Bone marrow (tissue), 2 donors: ENCODE data around the gene HDGFL3.
"Not testable (repeated sequence)": the region's sequence is repeated elsewhere in the genome, so short reads cannot be mapped to it uniquely, and the experiment has no call there.

Experiments
- DNase-seq, 2 donors: peaks; one replicate each; lab custom pipeline; 2025; lab: John Stamatoyannopoulos, UW

HDGFL3 gene

GRCh38 chr15:83207660-83208366 is at the start of gene HDGFL3:
Gene HDGFL3 (minus strand): TSS chr15:83207823. CDS start chr15:83207414, 409 bp downstream.
- DNase-seq = no peak

GRCh38 chr15:83250781-83251180 is 43.2 kb upstream of the HDGFL3 start:
- DNase-seq = no peak

- no peak for DNase-seq
These were observed 41.4 kb upstream of the HDGFL3 start for GRCh38 chr15:83249030-83249343.

GRCh38 chr15:83248151-83249029 is 40.8 kb upstream of the HDGFL3 start:
- DNase-seq = peak in 1 of 2 donors; percentile 12

DNA sequence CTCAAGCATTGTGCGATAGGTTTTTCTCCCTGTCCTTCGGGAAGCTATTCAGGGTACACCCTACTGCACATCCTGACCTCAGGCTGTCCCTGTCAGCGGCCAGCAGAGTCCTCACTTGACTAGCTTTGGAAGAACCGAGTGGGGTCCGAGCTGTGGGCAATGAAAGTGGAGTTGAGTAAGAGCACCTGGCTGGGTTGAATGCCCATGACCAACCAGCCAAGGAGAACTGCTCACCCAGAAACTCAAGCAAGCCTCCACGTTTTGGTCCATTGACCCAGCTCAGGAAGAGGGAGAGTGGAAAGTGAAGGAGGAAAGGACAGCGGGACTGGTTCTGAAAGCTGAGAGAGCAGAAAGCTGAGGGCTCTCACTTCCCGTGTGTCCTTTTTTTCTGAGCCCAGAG is 36.0 kb upstream of the HDGFL3 start:
- no peak for DNase-seq

DNA sequence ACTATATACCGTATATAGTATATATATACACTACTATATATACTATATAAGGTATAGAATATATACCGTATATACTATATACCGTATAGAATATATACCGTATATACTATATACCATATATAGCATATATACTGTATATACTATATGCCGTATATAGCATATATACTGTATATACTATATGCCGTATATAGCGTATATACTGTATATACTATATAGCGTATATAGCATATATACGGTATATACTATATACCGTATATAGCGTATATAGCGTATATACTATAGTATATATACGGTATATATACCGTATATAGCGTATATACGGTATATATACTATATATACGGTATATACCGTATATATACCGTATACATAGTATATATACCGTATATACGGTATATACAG is 22.6 kb upstream of the HDGFL3 start:
- no peak for DNase-seq

DNA sequence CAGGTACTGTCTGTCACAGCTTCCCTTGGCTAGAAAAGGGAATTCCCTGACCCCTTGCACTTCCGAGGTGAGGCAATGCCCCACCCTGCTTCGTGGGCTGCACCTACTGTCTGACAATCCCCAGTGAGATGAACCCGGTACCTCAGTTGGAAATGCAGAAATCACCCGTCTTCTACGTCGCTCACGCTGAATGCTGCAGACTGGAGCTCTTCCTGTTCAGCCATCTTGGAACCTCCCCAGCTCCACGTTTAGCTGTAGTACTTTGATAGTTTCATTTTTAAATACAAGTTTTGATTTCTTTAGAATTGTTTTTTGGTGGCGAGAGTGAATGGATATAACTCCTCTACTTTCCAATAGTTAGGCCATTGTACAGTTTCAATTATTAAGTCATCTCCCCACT is 17.8 kb upstream of the HDGFL3 start:
- DNase-seq = no peak

DNA sequence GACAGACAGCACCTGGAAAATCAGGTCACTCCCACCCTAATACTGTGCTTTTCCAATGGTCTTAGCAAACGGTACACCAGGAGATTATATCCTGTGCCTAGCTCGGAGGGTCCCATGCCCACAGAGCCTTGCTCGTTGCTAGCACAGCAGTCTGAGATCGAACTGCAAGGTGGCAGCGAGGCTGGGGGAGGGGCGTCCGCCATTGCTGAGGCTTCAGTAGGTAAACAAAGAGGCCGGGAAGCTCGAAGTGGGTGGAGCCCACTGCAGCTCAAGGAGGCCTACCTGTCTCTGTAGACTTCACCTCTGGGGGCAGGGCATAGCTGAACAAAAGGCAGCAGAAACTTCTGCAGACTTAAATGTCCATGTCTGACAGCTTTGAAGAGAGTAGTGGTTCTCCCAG is 14.2 kb upstream of the HDGFL3 start:
- DNase-seq = not testable (repeated sequence)

- DNase-seq = no peak
These were observed 11.4 kb upstream of the HDGFL3 start for GRCh38 chr15:83219026-83219425.

DNA sequence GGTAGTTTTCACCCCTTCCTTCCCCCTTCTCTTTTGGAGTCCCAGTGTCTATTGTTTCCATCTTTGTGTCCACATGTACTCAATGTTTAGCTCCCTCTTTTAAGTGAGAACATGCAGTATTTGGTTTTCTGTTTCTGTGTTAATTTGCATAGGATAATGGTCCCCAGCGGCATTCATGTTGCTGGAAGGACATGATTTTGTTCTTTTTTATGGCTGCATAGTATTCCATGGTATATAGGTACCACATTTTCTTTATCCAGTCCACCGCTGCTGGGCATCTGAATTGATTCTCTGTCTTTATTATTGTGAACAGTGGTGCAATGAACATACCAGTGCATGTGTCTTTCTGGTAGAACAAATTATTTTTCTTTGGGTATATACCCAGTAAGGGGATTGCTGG is 7.7 kb upstream of the HDGFL3 start:
- DNase-seq = no peak

- DNase-seq = no peak
These were observed 3.0 kb upstream of the HDGFL3 start for GRCh38 chr15:83210619-83211018.

GRCh38 chr15:83209333-83209732 is 1.7 kb upstream of the HDGFL3 start:
- no peak for DNase-seq

GRCh38 chr15:83208367-83208661 is 691 bp upstream of the HDGFL3 start:
- DNase-seq = no peak

- DNase-seq = no peak
These were observed 489 bp downstream of the HDGFL3 start for GRCh38 chr15:83207009-83207659.

GRCh38 chr15:83206526-83207008 is 1.1 kb downstream of the HDGFL3 start:
- no peak for DNase-seq

DNA sequence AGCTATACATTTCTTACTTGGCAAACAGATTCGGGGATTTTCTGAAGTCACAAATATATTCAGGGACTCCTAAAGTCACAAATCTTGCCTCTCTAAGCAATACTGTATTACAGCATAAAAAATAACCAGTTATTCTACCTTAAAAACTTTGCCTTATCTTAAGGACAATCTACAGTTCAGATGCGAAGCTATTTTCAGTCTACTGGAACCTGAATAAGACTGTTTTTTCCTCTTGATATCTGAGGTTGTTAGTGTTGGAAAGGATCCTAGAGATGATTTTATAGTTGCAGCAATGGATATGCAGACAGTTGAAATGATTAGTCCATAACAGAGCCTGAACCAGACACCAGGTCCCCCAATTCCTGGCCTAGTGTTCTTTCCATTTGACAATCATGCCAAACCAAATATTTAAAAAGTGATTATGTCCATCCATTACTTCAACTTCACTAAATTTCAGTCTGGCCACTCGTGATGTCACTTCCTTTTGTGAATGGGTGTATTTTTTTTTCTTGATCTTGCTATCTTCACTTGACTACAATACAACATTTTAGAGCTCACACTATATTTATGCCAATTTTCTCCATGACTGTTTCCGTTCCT is 1.8 kb downstream of the HDGFL3 start:
- DNase-seq = no peak

GRCh38 chr15:83204697-83205096 is 2.9 kb downstream of the HDGFL3 start:
- no peak for DNase-seq

DNA sequence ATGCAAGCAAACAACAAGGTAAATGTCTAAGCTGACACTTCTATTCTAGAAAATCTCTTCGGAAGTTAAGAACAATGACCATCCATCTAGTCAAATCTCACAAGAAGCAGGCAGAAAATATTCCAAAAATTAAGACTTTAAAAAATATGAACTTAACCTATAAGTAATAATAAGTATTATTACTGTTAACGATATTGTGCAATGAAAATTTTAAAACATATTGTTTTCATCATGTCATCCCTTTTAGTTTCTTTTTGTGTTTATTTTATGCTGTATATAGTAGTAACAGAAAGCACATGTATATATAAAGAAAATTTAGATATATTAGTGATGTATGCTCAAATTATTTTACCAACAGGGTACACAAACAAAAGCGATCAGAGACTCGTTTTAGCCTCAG is 4.1 kb downstream of the HDGFL3 start:
- DNase-seq = no peak

DNA sequence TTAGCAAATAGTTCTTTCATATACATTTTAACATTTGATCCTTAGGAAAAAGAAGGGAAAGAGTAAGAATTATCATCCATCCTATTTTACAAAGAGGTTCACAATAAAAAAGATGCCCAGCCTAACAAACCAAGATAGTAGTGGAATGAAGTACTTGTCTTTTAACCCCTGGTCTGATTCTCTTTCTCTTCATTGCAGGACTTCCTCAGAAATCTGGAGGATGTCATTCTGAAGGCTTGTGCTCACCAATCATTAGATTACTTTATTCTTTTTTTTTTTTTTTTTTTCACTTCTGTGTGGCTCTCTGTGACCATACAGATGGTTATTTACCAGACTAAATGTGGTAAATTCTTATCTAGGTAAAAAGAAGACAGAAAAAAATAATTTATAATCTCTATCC is 7.0 kb downstream of the HDGFL3 start:
- DNase-seq = no peak

GRCh38 chr15:83200162-83200561 is 7.5 kb downstream of the HDGFL3 start:
- no peak for DNase-seq

- no peak for DNase-seq
These were observed 8.3 kb downstream of the HDGFL3 start for GRCh38 chr15:83199288-83199687.

DNA sequence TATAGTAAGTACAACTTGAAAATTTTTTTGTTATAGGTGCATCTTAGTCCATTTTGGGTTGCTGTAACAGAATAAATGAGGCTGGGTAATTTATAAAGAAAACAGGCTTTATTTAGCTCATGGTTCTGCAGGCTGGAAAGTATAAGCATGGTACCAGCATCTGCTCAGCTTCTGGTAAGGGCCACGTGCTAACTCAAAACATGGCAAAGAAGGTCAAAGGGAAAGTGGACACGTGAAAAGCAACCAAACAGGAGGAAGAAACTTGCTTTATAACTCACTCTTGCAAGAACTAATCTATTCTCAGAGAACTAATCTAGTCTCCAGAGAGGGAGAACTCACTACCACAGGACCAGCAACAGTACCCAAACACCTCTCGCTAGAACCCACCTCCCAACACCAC is 9.1 kb downstream of the HDGFL3 start:
- DNase-seq = no peak

DNA sequence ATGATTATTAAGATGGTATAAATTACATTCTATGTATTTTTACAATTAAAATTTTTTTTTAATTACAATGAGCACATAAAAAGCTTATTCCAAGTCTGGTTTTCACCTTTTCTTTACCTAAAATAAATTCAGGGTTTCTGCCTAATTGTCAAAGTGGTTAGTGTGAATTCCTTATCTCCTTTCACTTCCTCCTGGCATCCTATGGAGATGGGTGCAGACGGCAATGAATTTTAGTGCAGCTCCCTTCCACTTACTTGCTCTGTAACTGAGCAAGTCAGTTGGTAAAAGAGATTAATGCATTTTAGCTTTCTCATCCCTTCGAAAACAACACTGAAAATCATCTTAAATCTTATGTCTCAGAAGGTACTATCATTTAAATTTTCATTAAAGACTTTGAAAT is 13.1 kb downstream of the HDGFL3 start:
- no peak for DNase-seq
